Loucy (cell line): Measurements from ENCODE around the gene BAG1.

Experiments
- H2AFZ ChIP-seq: fragments of 200-600 bp; sonication (generic); 2 replicates; pipeline ENCODE4 v1.6.0; 2016; ENCODE audit warnings: antibody characterized with exemption, mild to moderate bottlenecking, low read length, moderate library complexity
- H3F3A ChIP-seq: fragments of 200-600 bp; 2 replicates; pipeline ENCODE4 v1.6.0; 2016; ENCODE audit warnings: antibody characterized with exemption, low read depth, mild to moderate bottlenecking
- H3K27me3 ChIP-seq: fragments of 200-600 bp; sonication (generic); 2 replicates; pipeline ENCODE4 v1.6.1; 2014; ENCODE audit warnings: low read length, mild to moderate bottlenecking; ENCODE audit not compliant: insufficient read depth, poor library complexity, severe bottlenecking
- H3K36me3 ChIP-seq: fragments of 200-600 bp; sonication (generic); 2 replicates; pipeline ENCODE4 v1.6.1; 2016; ENCODE audit warnings: low read length; ENCODE audit not compliant: insufficient read depth
- H3K4me1 ChIP-seq: fragments of 200-600 bp; sonication (generic); 2 replicates; pipeline ENCODE4 v1.5.1; 2014; ENCODE audit warnings: low read length, mild to moderate bottlenecking; ENCODE audit not compliant: insufficient read depth, poor library complexity, severe bottlenecking
- H3K4me2 ChIP-seq: fragments of 200-600 bp; sonication (generic); 2 replicates; pipeline ENCODE4 v1.6.0; 2014; ENCODE audit warnings: antibody characterized with exemption, low read length, low read depth, mild to moderate bottlenecking; ENCODE audit not compliant: poor library complexity, severe bottlenecking
- H3K4me3 ChIP-seq: fragments of 200-600 bp; sonication (generic); 2 replicates; pipeline ENCODE4 v1.5.1; 2014; ENCODE audit warnings: low read length, mild to moderate bottlenecking, mixed read lengths; ENCODE audit not compliant: poor library complexity, severe bottlenecking
- H3K79me2 ChIP-seq: fragments of 200-600 bp; sonication (generic); 2 replicates; pipeline ENCODE4 v1.6.1; 2014; ENCODE audit warnings: low read length; ENCODE audit not compliant: insufficient read depth
- H3K9ac ChIP-seq: fragments of 200-600 bp; sonication (generic); 2 replicates; pipeline ENCODE4 v1.6.0; 2014; ENCODE audit warnings: mild to moderate bottlenecking, low read depth, low read length, moderate library complexity; ENCODE audit not compliant: poor library complexity, severe bottlenecking
- H3K9me2 ChIP-seq: fragments of 200-600 bp; sonication (generic); replicated peaks from 2 replicates; pipeline ENCODE4 v1.6.1; 2016; ENCODE audit warnings: low read depth, low read length, mixed read lengths
- H3K9me3 ChIP-seq: fragments of 200-600 bp; sonication (generic); 2 replicates; pipeline ENCODE4 v1.6.1; 2014; ENCODE audit warnings: mild to moderate bottlenecking, antibody characterized with exemption, low read length, low read depth; ENCODE audit not compliant: insufficient read depth
- H4K20me1 ChIP-seq: fragments of 200-600 bp; sonication (generic); 2 replicates; pipeline ENCODE4 v1.6.0; 2014; ENCODE audit warnings: antibody characterized with exemption, low read length, mild to moderate bottlenecking; ENCODE audit not compliant: insufficient read depth, poor library complexity, severe bottlenecking
- CTCF ChIP-seq: fragments of 200-600 bp; sonication (generic); conservative IDR thresholded peaks from 2 replicates; pipeline ENCODE4 v1.5.1; 2014; ENCODE audit warnings: mild to moderate bottlenecking, antibody characterized with exemption, low read length
- EZH2phosphoT487 ChIP-seq: fragments of 200-600 bp; IDR thresholded peaks from 2 replicates; pipeline ENCODE4 v1.6.1; 2018; ENCODE audit warnings: antibody characterized with exemption, mild to moderate bottlenecking, moderate library complexity, borderline replicate concordance

BAG1 gene

GRCh38 chr9:33246269-33246860 is 18.1 kb downstream of the BAG1 start:
- Histone ChIP-seq H3K9me3 (no peaks in the 10 kb centered on the region), H3K4me1 (peaks cover 1% of the 10 kb centered on the region), H3K9ac (no peak overlapping the region), H3K9me2 (no peaks in the 10 kb centered on the region), H3F3A (no peaks in the 10 kb centered on the region), H3K79me2 (no peaks in the 10 kb centered on the region), H3K4me3 (no peak overlapping the region), H3K4me2 (no peak overlapping the region), H2AFZ (no peak overlapping the region), H3K36me3 (no peaks in the 10 kb centered on the region; the same call in 1 of the 2 replicates), H3K27me3 (no peaks in the 10 kb centered on the region), H4K20me1 (no peaks in the 10 kb centered on the region)
- TF ChIP-seq CTCF (no peak), EZH2phosphoT487 (no peak)

- no peak overlapping the region for H3K4me2 ChIP-seq
- H3F3A ChIP-seq, result no peaks in the 10 kb centered on the region
- no peaks in the 10 kb centered on the region for H3K27me3 ChIP-seq
- no peaks in the 10 kb centered on the region for H3K79me2 ChIP-seq
- no peak overlapping the region for H3K9ac ChIP-seq
- H2AFZ ChIP-seq, result no peak overlapping the region
- no peak overlapping the region for H3K4me3 ChIP-seq
- peaks cover 11% of the 10 kb centered on the region for H3K4me1 ChIP-seq
- no peaks in the 10 kb centered on the region for H3K36me3 ChIP-seq
- no peaks in the 10 kb centered on the region for H4K20me1 ChIP-seq
- TF ChIP-seq EZH2phosphoT487, result no peak
- no peak for TF ChIP-seq CTCF
- H3K9me3 ChIP-seq, result no peaks in the 10 kb centered on the region
- H3K9me2 ChIP-seq, result no peaks in the 10 kb centered on the region
Measured at GRCh38 chr9:33245341-33245740, 19.2 kb downstream of the BAG1 start.

GRCh38 chr9:33244137-33244784 is 20.2 kb downstream of the BAG1 start:
- peaks cover 4% of the 10 kb centered on the region for H3F3A ChIP-seq
- H4K20me1 ChIP-seq, result no peaks in the 10 kb centered on the region
- H3K9me3 ChIP-seq, result no peaks in the 10 kb centered on the region
- no peaks in the 10 kb centered on the region for H3K9me2 ChIP-seq
- H3K4me1 ChIP-seq, result peaks cover 22% of the 10 kb centered on the region
- H3K36me3 ChIP-seq, result no peaks in the 10 kb centered on the region
- H3K27me3 ChIP-seq, result no peaks in the 10 kb centered on the region
- H3K4me3 ChIP-seq, result no peak overlapping the region
- TF ChIP-seq EZH2phosphoT487, result no peak
- no peak for TF ChIP-seq CTCF
- H3K79me2 ChIP-seq, result no peaks in the 10 kb centered on the region
- H3K4me2 ChIP-seq, result no peak overlapping the region
- H2AFZ ChIP-seq, result no peak overlapping the region
- no peak overlapping the region for H3K9ac ChIP-seq
